GM21786 (cell line): ENCODE data around the gene TEX35.
"Not testable (repeated sequence)": the region's sequence is repeated elsewhere in the genome, so short reads cannot be mapped to it uniquely, and the experiment has no call there.

Source experiments
- ATAC-seq: cut with Tn5 transposase; IDR thresholded peaks from one replicate; pipeline ENCODE4 v1.9.1; 2021; ENCODE audit not compliant: unreplicated experiment

The TEX35 gene

DNA sequence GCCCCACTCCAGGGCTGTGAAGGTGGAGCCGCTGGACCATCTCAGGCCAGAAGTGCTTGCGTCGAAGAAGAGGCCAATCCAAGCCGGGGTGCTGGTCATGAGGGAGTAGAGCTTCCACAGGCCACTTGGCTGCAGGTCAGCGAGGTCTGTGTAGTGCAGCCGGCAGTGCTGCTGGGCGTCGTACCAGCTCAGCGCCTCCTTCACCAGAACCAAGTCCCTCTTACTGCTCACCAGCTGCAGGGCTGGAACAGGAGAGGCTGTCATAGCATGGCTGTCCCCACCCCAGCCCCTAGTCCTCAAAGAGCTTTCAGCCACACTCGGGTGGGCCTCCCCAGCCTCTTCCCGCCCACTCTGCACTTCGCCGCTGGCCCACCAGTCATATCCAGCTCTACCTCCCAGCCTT lies 18.3 kb upstream of the TEX35 start:
- no peak for ATAC-seq

- no peak for ATAC-seq
Measured at GRCh38 chr1:178495158-178495557, 17.8 kb upstream of the TEX35 start.

DNA sequence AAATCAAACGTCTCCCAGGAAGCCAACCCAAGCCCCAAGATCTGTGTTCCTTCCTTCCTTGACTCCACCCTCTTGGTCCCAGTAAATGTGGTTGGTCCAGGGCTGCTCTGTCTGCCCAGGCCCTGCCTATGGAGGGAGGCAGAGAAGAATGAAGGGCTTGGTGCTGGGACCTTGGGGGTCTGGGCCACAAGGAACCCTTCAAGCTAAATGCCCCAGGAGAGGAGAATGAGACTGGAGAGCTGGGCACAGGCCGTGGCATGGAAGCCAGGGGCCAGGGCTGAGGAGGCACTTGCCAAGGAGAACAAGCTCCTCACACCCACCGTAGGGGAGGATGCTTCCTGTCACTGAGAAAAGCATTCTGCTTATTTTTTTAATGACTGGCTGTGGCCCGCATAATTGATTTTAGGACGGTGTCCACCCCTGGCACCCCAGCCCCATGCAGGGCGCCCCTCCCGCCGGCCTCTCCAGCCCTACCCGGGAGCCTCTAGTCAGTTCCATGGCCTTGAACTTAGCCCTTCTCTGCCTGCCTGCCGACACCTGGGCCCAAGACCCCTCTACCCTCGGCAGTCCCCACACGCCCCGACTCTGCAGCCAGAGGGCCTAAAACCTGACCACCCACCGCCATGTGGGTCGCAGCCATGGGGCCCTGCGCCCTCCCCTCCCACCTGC lies 17.0 kb upstream of the TEX35 start:
- no peak for ATAC-seq

DNA sequence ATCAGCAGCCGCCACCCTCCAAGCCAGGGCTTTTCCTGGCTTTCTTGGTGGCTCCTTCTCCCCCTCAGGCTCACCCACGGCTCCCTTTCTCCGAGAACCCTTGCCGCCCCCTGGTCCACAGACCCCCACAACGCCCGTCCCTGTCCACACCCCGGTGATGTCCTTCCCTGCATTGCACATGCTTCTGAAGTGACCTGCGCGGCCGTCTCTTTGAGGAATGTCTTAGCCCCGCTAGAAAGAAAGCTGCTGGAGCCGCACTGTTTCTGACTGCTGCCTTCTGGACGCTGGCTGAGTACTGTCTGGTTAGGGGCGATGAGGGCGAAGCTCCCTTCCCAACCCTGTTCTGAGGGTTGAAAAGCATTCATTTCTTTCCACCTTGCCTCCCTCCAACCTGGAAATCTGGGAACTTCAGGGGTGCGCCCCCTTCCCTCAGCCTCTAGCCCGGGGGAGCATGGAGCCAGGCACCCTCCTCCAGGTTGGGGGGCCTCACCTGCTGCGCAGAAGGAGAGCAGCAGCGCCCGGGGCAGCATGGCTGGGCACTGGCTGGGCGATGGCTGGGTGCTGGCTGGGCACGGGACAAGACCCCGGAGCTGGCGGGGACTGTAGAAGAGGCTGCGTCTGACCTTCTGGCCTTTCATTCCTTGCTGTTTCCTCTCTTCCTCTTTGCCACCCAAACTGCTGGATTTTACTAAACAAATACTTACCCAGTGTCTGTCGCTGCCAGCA lies 16.3 kb upstream of the TEX35 start, which contains the start of gene CLEC20A:
TSS of gene CLEC20A (minus strand) at position 555 of the 726 bp plus-strand sequence. CDS start at position 530, 25 bp downstream.
- no peak for ATAC-seq

GRCh38 chr1:178497903-178498478 lies 14.9 kb upstream of the TEX35 start:
- ATAC-seq = no peak

DNA sequence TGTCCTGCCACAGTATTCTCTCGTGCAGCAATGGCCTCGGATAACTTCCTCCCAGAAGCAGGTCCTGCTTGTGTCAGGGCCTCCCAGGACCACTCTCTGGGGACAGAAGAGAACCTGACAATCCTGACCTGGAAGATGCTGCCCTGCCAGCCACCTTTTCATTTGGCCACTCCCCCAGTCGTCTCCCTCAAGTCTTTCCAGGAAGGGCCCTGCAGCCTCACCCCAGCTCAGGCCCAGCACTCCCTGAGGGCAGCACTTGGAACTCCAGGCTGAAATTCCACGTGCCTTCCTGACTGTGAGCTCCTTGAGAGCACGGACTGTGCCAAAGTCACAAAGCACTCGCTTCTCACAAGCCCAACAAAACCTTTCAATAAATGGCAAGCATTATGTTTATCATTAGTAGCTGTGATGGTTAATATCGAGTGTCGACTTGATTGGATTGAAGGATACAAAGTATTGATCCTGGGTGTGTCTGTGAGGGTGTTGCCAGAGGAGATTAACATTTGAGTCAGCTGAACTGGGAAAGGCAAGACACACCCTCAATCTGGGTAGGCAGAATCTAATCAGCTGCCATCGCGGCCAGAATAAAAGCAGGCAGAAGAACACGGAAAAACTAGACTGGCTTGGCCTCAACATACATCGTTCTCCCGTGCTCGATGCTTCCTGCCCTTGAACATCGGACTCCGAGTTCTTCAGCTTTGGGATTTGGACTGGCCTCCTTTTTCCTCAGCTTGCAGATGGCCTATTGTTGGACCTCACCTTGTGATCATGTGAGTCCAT lies 13.8 kb upstream of the TEX35 start:
- no peak for ATAC-seq

GRCh38 chr1:178500091-178500770 lies 12.7 kb upstream of the TEX35 start:
- ATAC-seq = no peak

DNA sequence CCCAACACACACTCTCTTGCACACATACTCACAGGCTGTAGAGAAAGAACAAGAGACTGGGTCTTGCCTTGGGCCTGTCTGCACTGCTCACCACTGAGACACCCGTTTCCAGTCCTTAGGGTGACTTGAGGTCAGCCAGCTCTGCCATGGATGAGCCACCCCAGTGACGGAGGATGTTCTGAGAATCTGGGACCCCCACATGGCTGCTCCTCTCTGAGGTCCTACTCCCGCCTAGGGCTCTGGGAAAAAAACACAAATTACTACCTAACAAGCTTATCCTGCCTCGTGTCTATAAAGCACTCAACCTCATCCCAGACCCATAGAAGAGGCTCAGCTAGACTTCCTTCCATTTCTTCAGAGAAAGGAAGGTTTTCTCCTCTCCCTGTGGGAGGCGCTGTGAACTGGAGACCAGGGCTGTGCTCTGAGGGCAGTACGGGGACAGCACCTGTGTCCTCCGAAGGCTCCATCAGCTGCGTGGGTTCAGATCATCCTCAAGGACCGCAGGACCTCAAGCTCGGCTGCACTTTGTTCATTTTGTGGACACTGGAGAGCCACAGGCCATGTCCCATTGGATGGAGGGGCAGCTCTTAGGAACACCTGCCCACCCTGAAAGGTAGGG lies 11.9 kb upstream of the TEX35 start:
- no peak for ATAC-seq

- ATAC-seq = peak; percentile 86
Measured at GRCh38 chr1:178501705-178502329, 11.1 kb upstream of the TEX35 start.

DNA sequence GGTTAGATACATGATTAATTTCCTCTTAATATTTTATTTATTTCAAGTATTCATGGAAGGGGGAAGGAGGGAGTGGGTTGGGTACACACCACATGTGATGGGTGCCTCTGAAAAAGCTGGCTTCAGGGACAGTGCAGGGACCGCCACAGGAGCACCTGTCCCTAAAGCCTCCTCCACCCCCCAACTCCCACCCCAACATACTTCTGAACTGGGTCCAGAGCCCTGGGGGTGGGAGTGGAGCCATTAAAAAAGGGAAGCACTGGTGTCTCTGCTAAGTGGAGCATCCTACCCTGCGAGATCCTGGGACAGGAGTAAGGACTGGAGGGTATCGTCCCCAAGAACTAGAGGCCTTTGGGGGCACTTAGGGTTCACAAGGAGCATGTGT lies 10.6 kb upstream of the TEX35 start:
- ATAC-seq = no peak

GRCh38 chr1:178502856-178503255 lies 10.1 kb upstream of the TEX35 start:
- ATAC-seq = no peak

GRCh38 chr1:178503316-178503715 lies 9.6 kb upstream of the TEX35 start:
- not testable (repeated sequence) for ATAC-seq

- no peak for ATAC-seq
Measured at GRCh38 chr1:178503849-178504248, 9.1 kb upstream of the TEX35 start.

DNA sequence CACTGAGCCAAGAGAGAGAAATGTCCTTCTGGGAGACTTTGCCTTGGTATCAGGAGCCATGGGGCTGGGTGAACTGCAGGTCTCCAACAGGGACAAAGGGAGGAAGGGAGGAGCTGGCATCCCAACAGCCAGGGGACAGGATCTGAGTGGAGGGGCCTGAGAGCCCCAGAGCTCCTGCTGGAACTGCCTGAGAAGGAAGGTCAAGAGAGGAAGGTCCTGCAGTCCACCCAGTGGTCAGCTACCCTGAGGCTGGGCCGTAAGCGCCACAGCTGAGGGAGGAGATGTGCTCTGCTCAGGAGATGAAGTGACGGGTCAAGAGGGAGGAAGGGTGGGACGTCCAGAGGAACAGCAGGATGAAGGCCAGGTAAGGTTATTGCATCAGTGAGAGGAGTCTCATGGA lies 8.6 kb upstream of the TEX35 start:
- ATAC-seq = no peak

DNA sequence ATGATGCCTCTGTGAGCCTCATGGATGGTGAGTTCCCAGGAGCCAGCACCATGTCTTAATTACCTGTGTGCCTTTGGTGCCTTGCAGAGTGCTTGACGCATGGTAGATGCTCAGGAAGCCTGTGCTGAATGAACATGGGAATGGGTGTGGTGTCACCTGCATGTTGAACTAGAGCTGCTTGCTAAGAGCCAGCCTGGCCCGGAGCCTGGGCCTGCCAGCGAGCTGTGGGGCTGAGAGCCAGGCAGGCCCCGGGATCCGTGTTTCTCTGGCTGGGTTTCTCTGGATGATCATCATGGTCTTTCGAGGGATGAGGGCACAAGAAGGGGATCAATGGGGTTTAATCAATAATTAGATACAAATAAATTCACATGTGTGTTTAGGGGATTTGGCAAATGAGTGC lies 6.7 kb upstream of the TEX35 start:
- no peak for ATAC-seq

- no peak for ATAC-seq
Measured at GRCh38 chr1:178506669-178507068, 6.2 kb upstream of the TEX35 start.

DNA sequence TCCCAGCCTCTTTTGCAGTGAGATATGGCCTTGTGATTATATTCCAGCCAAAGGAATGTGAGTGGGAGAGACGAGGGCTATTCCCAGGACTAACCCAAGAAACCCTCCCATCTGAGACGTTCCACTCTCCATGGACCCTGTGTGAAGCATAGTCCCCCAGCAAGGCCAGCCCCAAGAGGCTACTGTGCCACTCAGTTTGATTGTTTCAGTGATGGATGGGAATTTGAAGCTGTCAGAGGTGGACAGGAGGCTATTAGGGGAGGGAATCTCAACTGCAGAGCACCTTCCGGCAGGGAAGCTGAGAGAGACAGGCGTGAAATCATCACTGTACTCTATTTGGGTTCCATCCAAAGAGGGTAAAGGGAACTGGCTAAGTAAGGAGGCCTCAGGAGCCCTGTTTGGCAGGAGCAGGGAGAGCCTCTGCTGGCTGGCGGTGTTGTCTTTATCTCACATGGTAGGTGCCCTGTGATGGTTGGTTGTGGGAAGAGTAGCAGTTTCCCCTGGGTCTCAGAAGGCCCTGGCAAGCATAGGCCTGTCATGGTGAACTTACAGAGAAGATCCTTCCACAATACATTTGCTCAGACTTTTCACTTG lies 3.4 kb upstream of the TEX35 start:
- ATAC-seq = no peak

GRCh38 chr1:178510155-178510554 lies 2.8 kb upstream of the TEX35 start:
- ATAC-seq = no peak

GRCh38 chr1:178513278-178513983 lies 522 bp downstream of the TEX35 start:
- no peak for ATAC-seq
